ENCODE results near the gene PCCA. TPM values are rescaled to one million over a fixed set of nuclear protein-coding genes. Genes with fewer than 3 reads are reported as not detected.

The PCCA gene
- total RNA-seq, 2 donors from 2014 or later = 52.7 to 66.4 TPM

DNA sequence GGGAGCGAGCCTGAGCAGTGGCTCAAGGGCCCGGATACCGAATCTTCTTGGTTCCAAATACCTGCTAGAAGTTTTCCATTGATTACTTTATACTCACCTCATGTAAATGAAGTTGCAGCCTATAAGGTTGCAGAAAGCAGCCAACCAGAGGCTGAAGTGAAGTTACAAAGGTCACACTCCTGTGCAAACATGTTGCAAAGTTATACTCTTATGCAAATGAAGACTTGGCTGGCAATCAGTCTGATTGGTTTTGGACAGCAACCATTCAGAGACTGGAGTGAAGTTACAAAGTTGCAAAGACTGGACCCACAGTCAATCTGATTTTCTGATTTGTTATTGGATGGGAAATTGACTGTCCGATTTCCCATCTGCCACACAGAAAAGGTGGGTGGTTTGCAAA, 347.2 kb downstream of the PCCA start:
- TF ChIP-seq POLR2A (IDR thresholded peaks at IDR 0.05) (no peak), POLR2AphosphoS5 (IDR thresholded peaks at IDR 0.05) (no peak)
- TF ChIP-seq, protein P1, sequence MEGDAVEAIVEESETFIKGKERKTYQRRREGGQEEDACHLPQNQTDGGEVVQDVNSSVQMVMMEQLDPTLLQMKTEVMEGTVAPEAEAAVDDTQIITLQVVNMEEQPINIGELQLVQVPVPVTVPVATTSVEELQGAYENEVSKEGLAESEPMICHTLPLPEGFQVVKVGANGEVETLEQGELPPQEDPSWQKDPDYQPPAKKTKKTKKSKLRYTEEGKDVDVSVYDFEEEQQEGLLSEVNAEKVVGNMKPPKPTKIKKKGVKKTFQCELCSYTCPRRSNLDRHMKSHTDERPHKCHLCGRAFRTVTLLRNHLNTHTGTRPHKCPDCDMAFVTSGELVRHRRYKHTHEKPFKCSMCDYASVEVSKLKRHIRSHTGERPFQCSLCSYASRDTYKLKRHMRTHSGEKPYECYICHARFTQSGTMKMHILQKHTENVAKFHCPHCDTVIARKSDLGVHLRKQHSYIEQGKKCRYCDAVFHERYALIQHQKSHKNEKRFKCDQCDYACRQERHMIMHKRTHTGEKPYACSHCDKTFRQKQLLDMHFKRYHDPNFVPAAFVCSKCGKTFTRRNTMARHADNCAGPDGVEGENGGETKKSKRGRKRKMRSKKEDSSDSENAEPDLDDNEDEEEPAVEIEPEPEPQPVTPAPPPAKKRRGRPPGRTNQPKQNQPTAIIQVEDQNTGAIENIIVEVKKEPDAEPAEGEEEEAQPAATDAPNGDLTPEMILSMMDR (IDR thresholded peaks at IDR 0.05) = no peak
- H3K4me1 ChIP-seq (replicated peaks) = no peaks in the 10 kb centered on the region
- intact Hi-C loops (cut with DNase I) = no loop called here
- no peaks in the 10 kb centered on the region for H3K36me3 ChIP-seq
- 96% methylated on average over 4 of the region's 4 CpGs for WGBS
- no peak overlapping the region for H3K27ac ChIP-seq
- H3K27me3 ChIP-seq (replicated peaks; ENCODE audit: insufficient read depth) = no peaks in the 10 kb centered on the region
- H3K4me3 ChIP-seq = no peak overlapping the region
- DNase-seq (ENCODE audit: low spot score) = no peak
- no peaks in the 10 kb centered on the region for H3K9me3 ChIP-seq

DNA sequence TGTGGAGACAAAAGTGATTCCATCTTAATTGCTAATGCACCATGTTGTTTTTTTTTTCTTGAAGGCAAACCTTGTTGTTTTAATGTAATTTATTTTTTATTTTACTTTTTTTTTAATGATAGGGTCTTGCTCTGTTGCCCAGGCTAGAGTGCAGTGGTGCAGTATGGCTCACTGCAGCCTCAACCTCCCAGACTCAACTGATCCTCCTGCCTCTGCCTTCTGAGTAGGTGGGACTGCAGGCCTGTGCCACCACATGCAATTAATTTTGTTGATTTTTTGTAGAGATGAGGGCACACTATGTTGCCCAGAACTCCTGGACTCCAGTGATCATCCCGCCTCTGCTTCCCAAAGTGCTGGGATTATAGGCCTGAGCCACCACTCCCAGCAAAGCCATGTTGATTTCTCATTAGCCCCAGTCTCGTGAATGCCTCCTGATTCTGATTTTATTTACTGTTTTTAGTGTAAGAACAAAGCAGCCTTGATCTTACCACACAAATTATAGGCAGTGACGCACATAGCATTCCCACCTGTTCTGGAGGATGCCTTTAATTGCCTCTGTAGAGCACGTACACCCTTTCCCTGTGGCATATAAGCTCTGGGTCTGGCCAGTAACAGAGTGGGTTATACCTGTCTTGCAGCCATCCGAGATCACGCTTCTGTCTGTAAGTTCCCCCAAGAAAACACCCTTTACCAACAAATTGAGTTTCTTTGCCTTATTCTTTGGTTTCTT, 349.3 kb downstream of the PCCA start:
- 87% methylated on average over 6 of the region's 6 CpGs for WGBS
- Histone ChIP-seq H3K4me3 (no peak overlapping the region), H3K4me1 (replicated peaks) (no peaks in the 10 kb centered on the region), H3K27ac (no peak overlapping the region), H3K9me3 (no peaks in the 10 kb centered on the region), H3K36me3 (no peaks in the 10 kb centered on the region), H3K27me3 (replicated peaks; ENCODE audit: insufficient read depth) (no peaks in the 10 kb centered on the region)
- TF ChIP-seq POLR2A (IDR thresholded peaks at IDR 0.05) = no peak
- intact Hi-C loops (cut with DNase I) = no loop called here
- DNase-seq (ENCODE audit: low spot score) = no peak

DNA sequence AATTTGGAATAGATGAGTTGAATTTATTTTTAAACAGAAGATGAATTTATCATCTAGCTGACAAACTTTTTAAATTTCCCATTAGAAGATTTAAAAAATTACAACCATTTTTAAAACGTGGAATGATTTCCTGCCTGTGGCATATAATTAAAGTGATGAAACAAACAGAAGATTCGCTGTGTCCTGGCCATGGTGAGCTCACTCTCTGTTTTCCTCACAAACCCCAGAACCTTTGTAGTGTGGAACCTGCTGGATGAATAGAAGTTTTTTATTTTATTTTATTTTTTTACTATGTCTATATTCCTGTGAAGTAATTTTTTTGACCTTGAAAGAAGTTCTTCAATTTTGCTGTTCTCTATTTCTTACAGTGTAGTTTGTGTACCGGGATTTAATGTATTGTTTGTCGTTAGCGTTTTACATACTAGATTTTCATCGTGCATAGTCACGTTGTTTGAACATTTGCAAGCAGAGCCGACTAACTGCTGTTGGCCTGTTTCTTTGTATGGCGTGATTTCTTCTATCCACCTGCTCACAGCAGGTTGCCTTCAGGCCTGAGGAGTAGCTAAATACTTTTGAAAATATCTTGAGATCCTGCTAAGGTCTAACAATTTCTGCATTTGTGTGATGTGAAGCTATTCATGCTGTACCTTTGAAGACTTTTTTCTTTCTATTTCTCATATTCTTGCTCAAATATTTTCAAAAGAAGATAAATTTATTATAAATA, 350.5 kb downstream of the PCCA start:
- Histone ChIP-seq H3K9me3 (no peaks in the 10 kb centered on the region), H3K4me1 (replicated peaks) (no peaks in the 10 kb centered on the region), H3K27ac (no peak overlapping the region), H3K36me3 (no peaks in the 10 kb centered on the region), H3K27me3 (replicated peaks; ENCODE audit: insufficient read depth) (no peaks in the 10 kb centered on the region), H3K4me3 (no peak overlapping the region)
- intact Hi-C loops (cut with DNase I) = no loop called here
- TF ChIP-seq POLR2AphosphoS5 (IDR thresholded peaks at IDR 0.05) = no peak
- no peak for TF ChIP-seq POLR2A (IDR thresholded peaks at IDR 0.05)
- TF ChIP-seq, protein P1 (IDR thresholded peaks at IDR 0.05) = no peak
- 81% methylated on average over 9 of the region's 9 CpGs for WGBS
- no peak for DNase-seq (ENCODE audit: low spot score)

DNA sequence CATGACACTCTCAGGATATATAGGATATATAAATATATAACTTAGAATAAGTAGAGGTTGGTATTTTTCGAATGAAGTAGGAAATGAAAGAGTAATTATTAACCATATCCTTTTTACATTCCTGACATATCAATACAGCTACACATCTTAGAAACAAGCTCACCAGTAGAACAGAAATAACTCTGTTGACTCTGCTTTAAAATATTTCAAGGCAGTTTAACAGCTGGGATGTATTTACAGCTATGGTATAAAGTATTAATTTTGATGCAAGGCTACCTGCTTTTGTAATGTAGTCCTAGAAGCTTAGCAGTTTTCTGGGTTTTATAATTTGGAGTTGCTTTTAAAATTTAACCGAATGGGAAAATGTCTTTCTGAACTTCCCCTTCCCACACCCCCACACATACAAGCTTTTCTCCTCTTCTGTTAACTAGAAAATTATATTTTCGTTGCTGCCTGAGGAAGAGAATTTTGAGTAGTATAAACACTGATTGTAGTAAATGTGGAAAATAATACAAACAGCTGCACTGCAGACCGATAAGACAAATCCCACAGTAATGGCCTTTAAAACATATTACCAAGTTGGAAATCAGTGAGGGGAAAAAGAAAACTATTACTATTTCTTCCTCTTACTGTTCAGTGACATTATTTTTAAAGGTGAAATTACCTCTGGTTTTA, 352.0 kb downstream of the PCCA start:
- no peak for TF ChIP-seq POLR2AphosphoS5 (IDR thresholded peaks at IDR 0.05)
- TF ChIP-seq POLR2A (IDR thresholded peaks at IDR 0.05) = no peak
- TF ChIP-seq, protein P1 (IDR thresholded peaks at IDR 0.05) = no peak
- no peaks in the 10 kb centered on the region for H3K36me3 ChIP-seq
- intact Hi-C loops (cut with DNase I) = no loop called here
- no peak overlapping the region for H3K27ac ChIP-seq
- H3K27me3 ChIP-seq (replicated peaks; ENCODE audit: insufficient read depth) = no peaks in the 10 kb centered on the region
- no peaks in the 10 kb centered on the region for H3K9me3 ChIP-seq
- no peaks in the 10 kb centered on the region for H3K4me1 ChIP-seq (replicated peaks)
- 47% methylated on average over 4 of the region's 4 CpGs for WGBS
- DNase-seq (ENCODE audit: low spot score) = no peak
- no peak overlapping the region for H3K4me3 ChIP-seq

DNA sequence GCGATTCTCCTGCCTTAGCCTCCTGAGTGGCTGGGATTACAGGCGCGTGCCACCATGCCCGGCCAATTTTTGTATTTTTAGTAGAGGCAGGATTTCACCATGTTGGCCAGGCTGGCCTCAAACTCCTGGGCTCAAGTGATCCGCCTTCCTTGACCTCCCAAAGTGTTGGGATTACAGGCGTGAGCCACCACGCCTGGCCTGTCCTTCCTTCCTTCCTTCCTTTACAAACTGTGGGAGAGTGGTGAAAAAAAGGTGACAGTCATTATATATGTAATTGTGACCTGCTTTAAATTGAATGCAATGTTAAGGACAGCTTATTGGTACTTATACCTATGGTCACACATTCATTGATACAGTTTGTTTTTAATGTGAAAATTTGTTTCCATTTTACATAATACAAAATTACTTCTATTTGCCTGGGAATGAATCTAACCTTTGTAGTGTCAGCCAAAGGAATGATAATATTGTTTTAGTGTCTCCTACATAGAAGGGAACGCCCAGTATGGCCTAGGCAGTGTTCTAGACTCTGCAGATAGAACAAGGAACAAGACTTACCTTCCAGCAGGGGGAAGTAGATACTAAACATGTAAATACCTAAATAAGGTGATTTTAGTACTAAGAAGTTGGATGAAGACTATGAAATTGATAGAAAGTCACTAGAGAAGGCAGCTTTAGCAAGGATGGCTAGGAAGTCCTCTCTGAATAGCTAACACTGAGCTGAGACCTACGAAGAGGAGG, 353.4 kb downstream of the PCCA start:
- no peaks in the 10 kb centered on the region for H3K36me3 ChIP-seq
- H3K4me1 ChIP-seq (replicated peaks) = no peaks in the 10 kb centered on the region
- H3K9me3 ChIP-seq = no peaks in the 10 kb centered on the region
- H3K4me3 ChIP-seq = no peak overlapping the region
- intact Hi-C loops (cut with DNase I) = no loop called here
- 95% methylated on average over 9 of the region's 9 CpGs for WGBS
- no peak for DNase-seq (ENCODE audit: low spot score)
- H3K27me3 ChIP-seq (replicated peaks; ENCODE audit: insufficient read depth) = no peaks in the 10 kb centered on the region
- no peak for TF ChIP-seq POLR2AphosphoS5 (IDR thresholded peaks at IDR 0.05)
- no peak overlapping the region for H3K27ac ChIP-seq

All from prostate gland (tissue), 2 donors.